D341Med (cell line): ENCODE measurements around the gene ARHGEF3.

Experiments used
- DNase-seq: peaks from one replicate; pipeline ENCODE4 v3.0.0; 2012; ENCODE audit warnings: low spot score

The ARHGEF3 gene

DNA sequence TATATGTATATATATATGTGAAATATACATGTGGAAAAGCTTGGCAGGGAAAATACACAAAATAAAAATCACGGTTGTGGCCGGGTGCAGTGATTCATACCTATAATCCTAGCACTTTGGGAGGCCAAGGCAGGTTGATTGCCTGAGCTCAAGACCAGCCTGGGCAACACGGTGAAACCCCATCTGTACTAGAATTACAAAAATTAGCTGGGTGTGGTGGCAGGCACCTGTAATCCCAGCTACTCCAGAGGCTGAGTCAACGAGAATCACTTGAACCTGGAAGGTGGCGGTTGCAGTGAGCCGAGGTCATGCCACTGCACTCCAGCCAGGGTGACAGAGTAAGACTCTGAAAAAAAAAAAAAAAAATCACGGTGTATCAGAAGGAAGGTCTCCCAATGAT is 20.8 kb upstream of the ARHGEF3 start:
- DNase-seq: no peak

DNA sequence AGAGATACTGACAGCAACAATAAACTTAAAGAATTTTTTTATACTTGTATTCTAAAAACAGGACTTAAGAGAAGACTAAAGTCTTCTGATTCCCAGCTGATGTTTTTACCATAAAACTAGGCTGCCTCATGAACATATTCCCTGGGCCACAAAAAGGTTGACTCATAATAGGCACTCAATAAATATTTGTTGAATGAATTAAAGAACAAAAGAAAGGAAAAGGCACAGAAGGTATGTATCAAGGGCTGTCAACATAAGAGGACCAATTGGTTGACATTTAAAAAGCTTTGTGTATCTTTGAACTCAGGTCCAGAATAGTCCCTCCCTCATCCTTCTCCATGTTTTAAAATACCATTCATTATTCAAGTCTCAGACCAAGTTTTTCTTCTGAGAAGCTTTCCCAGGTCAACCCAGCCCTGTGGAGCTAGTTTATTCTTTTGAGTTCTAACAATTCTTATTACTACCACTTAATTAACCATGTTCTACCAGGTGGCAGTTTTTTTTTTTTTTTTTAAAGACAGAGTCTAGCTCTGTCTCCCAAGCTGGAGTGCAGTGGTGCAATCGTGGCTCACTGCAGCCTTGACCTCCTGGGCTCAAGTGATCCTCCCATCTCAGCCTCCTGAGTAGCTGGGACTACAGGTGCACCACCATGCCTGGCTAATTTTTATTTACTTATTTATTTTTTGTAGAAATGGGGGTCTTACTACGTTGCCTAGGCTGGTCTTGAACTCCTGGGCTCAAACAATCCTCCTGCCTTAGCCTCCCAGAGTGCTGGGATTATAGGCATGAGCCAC is 17.5 kb upstream of the ARHGEF3 start:
- no peak for DNase-seq

DNA sequence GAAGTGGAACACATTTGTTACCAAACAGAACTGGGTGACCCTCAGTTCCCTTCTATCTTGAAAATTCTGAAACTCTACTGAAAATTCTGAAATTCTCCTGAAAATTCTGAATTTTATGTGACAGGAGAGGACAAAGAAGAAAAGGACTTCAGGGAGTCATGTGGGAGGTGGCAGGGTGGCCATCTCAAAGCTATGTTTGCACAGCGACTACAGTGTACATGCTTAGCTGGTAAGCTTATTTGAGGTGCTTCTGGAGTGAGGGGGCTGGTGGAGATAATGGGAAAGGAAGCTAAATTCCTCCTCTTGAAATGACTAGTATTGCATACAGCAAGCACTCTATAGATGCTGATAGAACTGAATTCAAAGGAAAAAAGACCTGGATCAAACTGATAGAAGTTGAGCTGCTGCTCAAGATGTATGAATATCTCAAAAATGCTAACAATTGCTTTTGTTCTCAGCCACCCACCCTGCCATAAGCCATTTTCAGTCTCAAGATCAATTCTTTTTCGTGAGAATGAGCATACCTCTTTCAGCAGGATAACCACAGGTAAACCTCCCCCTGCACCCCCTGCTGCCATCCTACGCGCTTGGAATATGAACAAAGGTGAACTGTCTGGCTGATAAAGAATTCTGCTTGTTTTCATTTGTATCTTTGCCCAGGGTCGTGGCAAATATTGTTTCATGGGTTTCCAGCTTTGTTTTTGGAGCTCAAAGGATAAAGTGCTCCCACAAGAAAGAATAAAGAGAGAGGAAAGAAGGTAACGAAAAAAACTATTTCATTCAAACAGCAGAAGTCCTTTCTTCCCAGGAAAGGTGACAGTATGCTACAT is 16.6 kb upstream of the ARHGEF3 start:
- DNase-seq: no peak

DNA sequence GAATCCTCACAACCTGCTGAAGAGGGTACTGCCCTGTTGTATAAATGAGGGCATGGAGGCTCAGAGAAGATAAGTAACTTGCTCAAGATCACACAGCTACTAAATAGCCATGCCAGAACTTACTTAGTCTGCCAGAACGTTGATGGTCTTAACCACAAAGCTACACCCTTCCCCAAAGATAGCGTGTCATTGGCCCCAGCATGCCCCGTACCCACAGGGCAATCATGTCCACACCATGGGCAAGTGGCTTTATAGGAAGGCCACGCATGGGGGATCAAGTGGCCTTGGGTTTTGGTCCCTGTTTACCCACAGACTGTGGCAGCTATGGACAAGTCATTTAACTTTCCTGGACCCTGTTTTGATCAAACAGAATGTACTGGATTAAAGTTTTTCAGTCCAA is 15.9 kb upstream of the ARHGEF3 start:
- no peak for DNase-seq

DNA sequence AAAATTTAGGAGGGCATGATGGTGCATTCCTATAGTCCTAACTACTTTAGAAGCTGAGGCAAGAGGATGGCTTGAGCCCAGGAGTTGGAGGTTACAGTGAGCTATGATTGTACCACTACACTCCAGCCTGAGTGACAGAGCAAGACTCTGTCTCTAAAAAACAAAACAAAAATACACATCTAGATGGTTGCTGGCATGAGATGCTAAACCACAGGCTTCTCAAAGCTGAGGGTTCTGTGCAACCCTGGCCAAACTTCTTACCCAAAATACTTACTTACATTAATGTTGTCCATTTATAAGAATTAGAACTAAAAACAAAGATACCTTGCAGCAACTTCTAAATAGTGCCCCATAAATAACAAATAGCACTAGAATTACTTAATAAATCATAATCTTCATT is 14.3 kb upstream of the ARHGEF3 start:
- no peak for DNase-seq

DNA sequence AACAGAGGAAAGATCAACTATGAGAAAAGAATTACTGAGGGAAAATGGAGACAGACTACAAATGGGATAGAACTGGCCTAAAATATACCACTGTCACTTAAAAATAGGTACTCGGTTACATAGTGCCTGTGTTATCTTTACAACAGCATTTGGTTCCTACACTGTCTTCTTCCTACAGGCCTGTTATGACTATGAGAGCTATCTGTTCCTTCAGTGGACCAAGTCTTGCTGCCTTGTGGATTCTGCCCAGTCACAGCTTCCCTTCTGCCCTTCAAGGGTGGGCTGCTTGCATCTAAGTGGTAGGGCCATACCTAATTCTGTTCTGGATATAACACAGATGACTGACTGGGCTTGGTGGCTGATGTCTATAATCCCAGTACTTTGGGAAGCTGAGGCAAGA is 13.8 kb upstream of the ARHGEF3 start:
- DNase-seq: no peak

DNA sequence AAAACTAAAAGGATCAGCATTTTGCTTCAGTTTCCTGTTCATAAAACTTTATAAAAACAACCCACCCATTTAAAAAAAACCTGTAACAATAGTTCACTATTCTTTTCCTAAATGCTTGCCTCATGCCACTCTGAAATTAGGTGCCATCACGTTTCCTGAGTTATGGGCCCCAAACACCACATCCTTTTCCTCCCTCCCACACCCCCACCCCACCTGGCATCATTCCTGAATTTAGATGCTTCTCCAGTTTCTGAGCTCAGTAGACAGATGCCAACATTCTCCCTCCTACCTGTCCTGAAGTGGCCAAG is 11.9 kb upstream of the ARHGEF3 start:
- no peak for DNase-seq

DNA sequence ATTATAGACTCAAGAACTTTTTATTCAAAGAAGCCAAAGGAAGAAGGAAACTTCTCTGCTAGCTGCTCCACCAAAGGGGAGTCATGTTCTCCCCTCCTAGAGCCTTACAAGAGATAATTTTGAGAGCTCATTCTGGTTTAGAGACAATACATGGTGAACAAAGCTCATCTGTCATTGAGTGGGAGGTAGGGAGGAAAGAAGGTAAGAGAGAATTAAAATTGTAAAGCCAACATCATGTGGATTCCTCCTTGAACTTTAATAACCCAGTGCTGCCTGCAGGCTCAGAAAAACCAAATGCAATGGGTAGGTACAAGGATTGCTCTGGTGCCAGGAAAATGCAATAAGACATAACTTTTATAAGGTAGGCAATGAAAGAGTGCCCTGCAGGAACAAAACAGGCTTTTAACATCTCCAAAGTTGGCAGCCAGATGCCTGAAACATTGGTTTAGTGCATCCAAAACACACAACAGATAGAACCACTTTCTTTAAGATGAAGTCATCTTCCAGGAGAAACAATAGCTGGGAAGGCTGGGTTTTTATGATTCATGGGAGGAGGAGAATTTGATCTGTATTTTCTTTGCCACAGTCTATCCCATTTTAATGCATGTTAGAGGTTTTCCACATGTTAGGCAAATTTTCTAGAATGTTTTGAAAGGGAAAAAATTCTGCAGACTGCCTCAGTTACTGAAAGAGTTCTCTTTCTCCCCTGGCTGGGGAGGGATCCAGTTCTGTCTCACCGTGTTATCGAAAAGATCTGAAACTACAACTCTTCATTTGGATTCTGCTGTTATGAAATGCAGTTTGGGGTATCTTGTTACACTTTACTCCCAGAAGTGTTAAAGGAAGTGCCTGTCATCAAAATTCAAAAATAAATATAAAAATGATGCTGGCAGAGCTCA is 11.3 kb upstream of the ARHGEF3 start:
- no peak for DNase-seq

DNA sequence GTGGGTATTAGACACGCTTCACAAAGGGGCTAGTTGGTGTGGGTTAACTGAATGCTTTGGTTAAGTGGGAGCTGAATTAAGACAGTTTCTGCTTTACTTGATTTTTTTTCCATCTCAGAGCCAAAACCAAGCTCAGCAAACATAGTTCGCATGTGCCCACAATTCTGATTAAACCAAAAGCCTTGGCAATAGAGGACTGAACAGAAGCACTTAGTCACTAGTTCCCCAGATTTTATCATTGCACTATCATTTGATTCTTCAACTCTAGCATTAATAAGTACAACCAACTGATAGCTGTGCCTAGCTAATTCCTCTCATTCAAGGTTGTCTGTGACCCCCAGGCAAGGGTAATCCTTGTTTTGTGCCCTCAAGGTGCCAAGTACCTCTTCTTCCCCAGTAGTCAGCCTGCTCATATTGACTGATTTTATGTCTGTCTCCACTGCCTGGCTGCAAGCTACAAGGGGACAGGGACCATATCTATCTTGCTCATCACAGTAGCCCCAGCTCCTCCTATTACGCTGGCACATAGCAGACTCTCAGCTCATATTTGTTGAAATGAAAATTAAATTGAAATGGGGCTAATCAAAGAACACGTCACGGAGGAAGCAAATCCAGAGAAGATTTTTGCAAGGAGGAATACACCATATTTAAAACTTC is 9.9 kb upstream of the ARHGEF3 start:
- no peak for DNase-seq

DNA sequence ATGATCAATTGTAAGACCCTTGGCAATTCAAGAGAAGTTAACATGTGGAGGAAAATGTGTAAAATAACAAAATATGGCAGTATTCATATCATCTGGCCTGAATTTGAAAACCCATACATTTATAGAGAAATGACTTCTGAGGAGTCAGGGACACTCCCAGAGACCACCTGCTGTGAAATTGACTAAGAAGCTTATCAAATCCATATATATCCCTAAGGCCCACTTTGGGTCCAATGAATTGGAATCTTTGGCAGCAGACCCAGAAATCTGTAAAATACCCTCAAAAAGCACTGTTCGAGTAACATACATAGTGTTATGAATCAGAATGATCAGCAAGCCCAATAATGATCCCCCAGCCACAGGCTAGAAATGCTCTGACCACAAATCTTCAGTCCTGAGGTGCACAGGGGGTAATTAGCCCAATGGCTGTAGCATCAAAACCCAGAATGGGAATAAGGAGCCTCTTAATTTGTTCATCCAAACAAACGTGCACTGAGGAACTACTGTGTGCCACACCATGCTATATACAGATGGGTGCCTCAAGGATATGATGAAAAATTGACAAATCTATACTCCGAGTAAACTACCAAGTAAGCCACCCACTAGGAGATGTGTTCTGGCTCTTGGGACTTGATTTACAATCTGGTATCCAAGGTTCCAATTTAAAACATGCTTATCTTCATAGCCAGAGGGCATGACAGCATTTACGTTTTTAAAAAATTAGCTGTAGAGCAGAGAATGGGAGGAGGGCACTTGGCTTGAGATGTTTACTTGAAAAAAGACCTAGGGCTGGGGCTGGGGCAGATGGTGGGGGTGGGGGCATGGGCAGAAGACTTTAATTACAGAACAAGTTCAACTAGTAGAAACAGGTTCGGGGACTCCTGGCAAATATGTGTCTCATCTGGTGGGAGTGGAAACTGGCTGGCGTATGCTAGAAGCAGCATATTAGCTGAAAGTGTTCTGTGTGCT is 9.1 kb upstream of the ARHGEF3 start:
- no peak for DNase-seq

DNA sequence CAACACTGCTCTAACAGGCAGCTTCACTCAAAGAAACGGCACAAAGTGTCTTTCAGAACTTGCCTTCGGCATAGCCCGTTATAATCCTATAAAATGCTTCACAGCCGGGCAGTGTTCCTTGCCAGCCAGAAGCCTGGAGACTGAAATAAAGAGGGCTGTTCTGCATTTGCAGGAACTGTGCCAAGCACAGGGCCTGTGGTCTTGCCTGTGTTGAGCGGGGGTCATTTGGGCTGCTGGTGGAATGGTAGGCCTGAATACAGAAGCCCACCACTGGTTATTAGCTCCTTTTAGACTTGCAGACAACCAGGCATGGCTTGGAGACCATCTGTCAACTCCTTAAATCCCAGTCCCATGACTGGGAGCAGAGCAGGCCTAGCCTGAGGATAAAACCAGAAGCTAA is 4.7 kb upstream of the ARHGEF3 start:
- peak; percentile 69 for DNase-seq

DNA sequence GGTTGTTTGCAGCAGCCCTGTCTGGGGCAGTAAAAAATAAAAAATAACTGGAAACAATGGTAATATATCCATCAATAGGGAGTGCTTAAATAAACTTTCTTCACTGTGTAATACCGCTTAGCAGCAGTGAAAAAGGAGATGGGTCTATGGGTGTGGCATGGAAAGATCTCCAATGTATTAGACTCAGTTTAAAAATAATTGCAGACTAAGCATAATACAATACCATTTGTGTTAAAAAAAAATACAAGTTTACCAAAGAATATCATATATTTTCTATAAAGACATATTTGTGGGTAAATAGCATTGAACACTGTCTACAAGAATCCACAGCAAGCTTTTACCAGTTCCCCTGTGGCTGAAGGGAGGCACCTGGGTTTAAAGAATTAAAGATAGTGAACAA is 1.0 kb upstream of the ARHGEF3 start:
- no peak for DNase-seq

DNA sequence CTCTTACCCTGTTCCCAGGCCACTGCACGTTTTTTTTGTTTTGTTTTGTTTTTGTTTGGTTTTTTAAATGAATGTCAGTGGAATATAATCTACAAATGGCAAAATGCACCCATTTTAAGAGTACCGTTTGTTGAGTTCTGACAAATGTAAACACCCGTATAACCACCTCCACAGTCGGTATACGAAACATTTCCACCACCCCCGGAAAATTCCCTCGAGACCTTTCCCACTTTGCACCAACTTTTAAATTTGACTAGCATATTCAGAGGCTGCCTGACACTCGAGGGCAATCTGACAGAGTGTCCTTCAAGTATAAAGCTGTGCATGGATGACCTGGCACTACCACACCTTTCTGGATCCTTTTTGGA is 613 bp upstream of the ARHGEF3 start:
- no peak for DNase-seq

DNA sequence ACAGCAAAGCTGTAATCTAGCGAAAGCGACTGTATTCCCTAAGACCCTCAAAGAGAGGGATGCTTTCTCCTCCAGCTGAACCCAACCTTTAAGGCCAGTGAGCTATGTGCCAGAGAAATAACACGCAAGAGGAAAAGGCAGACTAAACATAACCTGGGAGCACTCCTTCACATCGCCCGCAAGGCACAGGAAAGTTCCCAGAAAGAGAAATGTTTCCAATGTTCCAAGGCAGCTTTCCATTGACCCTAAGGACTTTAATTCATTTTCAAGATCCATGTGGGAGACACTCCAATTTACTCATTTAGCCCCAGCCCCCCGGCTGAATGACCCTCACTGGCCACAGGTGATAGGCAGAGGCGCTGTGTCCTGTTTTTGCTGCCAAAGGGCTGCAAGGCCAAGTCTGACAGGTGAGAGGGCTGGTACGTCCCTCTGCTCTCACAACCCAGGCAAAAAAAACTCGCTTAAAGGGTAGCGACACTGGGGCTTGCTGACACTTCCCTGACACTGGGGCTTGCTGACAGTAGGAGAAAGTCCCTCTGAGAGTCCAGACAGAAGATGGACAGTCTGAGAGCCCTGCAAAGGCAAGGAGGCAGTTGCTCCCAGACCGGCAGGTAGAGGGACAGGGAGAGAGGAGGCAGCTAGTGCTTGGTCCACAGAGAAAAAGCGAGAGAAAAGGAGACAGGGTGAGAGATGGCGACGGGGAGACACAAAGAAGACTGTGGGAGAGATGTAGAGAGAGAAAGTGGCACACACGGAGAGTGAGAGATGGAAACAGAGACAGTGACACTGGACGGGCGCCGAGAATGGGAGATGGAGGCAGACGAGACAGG is 702 bp downstream of the ARHGEF3 start:
- no peak for DNase-seq

DNA sequence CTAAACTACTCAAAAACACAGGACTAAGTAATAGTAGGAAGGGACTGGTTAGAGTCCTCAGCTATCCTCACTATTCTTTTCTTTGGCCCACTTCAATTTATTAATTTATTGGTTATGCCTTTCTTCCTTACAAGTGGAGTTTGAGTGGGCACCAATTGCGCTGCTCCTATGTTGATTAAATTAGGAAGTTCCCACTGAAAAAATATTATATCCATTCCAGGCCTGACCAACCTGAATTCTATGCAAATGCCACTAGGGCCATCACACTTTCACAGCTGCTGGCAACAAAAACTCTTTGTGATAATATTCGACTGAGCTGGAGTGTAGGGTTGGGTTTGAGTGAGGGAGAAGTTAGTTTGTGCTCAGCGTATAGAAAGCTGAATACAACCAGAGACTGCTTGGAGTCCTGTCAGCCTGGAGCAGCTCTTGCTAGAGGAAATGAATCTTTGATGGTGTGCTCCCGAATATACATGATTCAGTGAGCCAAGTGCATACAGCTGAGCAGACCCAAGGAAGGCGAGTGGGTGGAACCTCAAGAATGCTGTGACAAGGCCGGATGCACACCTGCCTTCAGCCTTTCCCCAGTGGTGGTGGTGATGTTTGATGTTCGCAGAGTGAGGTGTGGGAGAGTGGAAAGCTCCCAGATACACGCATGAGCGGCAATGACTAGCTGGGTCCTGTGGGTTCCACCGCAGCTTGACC is 1.5 kb downstream of the ARHGEF3 start:
- no peak for DNase-seq

DNA sequence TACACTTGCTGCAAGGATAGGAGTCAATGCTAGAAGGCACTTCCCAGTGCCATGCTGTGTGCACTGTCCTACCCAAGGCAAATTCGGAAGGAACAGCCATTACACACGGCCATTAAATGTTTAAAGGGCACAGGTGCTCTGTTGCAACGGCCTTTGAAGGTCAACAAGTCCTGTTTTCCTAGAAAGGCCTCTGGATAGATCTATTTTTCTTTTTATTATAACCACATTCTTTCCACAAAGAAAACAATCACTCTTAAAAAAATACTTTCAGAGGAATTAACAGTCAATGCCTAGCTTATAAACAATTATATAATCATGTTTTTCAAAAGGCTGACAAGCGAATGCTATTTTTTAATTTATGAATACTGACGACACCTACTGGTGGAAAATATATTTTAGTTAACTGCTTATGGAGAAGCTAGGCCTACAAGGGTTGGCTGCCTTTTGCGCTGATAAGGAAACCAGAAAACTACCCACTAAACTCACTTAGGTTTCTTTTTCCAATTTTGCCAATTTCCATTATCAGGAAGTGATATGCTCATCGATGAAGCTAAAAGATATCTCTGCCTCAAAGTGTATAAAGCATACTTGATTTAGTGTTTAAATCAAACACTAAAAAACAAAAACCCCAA is 2.4 kb downstream of the ARHGEF3 start:
- peak; percentile 47 for DNase-seq

DNA sequence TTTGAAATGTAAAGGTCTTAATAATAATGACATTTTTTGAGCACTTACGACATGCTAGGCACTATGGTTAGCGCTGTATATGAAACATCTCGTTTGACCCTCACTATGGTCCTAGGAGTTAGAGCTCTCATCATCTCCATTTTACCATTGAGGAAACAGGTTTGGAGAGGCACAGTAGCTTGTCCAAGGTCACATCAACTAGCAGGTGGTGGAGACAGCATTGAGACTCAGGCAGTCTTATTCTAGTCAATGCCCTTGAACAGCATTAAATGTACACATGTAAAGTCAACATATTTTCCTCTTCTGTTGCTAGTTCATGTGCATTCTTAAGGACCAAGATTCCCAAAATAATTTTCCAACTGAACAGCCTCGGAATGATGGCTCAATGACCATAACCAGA is 4.8 kb downstream of the ARHGEF3 start:
- no peak for DNase-seq

DNA sequence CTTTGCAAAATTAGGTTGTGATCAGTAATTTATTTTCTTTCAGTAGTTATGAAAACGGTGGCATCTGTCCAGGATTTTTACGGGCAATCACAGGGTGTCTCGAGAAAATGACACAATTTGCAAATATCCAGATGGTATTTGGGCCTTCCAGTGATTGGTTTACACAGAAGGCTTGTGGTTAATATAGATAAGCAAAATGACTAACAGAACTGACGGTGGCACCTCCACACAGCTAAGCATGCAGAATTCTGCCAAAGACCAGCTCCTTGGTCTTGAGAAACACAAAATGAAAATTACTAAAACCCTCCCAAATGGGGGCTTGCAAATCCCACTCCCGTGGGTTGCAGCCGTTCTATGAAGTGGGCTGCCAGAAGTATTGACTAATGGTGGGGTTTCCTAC is 5.5 kb downstream of the ARHGEF3 start:
- DNase-seq: no peak

DNA sequence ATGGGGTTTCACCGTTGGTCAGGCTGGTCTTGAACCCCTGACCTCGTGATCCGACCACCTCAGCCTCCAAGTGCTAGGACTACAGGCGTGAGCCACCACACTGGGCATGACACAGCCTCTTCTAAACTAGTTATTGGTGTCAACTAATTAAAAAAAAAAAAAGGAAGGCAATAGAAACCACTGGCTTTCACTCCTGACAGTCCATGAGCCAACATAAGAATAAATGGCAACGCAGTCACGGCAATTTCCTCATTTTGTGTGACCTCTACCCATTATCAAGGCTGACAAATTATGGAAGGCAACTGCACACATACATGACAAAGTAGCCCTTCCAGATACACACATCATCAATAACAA is 5.9 kb downstream of the ARHGEF3 start:
- no peak for DNase-seq
